IMR-90 (cell line): ENCODE measurements around the gene CKS1B. TPM values are rescaled to one million over a fixed set of nuclear protein-coding genes. Genes with fewer than 3 reads are reported as not detected.

Source experiments
- ATAC-seq: fragments of 200-7000 bp; cut with Tn5 transposase; 2 replicates; pipeline ENCODE4 v1.9.1; 2020; ENCODE audit warnings: low read depth, mild to moderate bottlenecking, moderate library complexity
- BruUV-seq: library from RNA; stranded (reverse); fragments of 400-500 nt; replicated peaks from 2 replicates; lab custom pipeline; 2021; lab: Mats Ljungman, UMichigan
- CTCF ChIA-PET: fragments of 300-600 bp; formaldehyde crosslinking; extraction: SDS; loops from one replicate; lab custom pipeline; 2021; ENCODE audit warnings: antibody characterized with exemption; lab: Yijun Ruan, JAX
- POLR2A ChIA-PET: fragments of 300-600 bp; sonication (Branson Sonifier 250); formaldehyde crosslinking; loops from one replicate; lab custom pipeline; 2022; ENCODE audit warnings: antibody characterized with exemption; ENCODE audit not compliant: unreplicated experiment; lab: Charles Lee
- DNase-seq: peaks from one replicate; pipeline ENCODE4 v3.0.0; 2013
- H2AFZ ChIP-seq: replicated peaks from 2 replicates; pipeline ENCODE3; 2013; ENCODE audit warnings: low read length, mild to moderate bottlenecking; ENCODE audit not compliant: poor library complexity
- H2AK5ac ChIP-seq: 2 replicates; pipeline ENCODE4 v1.6.1; 2013; ENCODE audit warnings: low read depth, low read length, inconsistent platforms
- H2AK9ac ChIP-seq: replicated peaks from 2 replicates; pipeline ENCODE3; 2013; ENCODE audit warnings: mild to moderate bottlenecking, low read depth, low read length, moderate library complexity; ENCODE audit not compliant: poor library complexity
- H2BK120ac ChIP-seq: 2 replicates; pipeline ENCODE4 v1.6.1; 2013; ENCODE audit warnings: low read depth, low read length, inconsistent platforms
- H2BK15ac ChIP-seq: 3 replicates; pipeline ENCODE4 v1.6.1; 2013; ENCODE audit warnings: low read depth, low read length, inconsistent platforms
- H2BK20ac ChIP-seq: 2 replicates; pipeline ENCODE4 v1.6.1; 2013; ENCODE audit warnings: low read depth, mild to moderate bottlenecking, inconsistent platforms, low read length, moderate library complexity
- H2BK5ac ChIP-seq: 2 replicates; pipeline ENCODE4 v1.6.1; 2013; ENCODE audit warnings: mild to moderate bottlenecking, low read depth, low read length, inconsistent platforms; ENCODE audit not compliant: poor library complexity, severe bottlenecking
- H3K14ac ChIP-seq: replicated peaks from 2 replicates; pipeline ENCODE4 v1.6.1; 2013; ENCODE audit warnings: low read depth, low read length, inconsistent platforms
- H3K18ac ChIP-seq: 2 replicates; pipeline ENCODE4 v1.6.1; 2013; ENCODE audit warnings: low read depth, low read length, control low read depth
- H3K23ac ChIP-seq: 2 replicates; pipeline ENCODE4 v1.6.1; 2013; ENCODE audit warnings: low read depth, low read length, inconsistent platforms
- H3K27ac ChIP-seq: 2 replicates; pipeline ENCODE4 v1.5.1; 2013; ENCODE audit warnings: mild to moderate bottlenecking, control low read depth, low read length; ENCODE audit not compliant: insufficient read depth
- H3K27me3 ChIP-seq: 2 replicates; pipeline ENCODE4 v1.6.1; 2013; ENCODE audit warnings: low read length; ENCODE audit not compliant: control insufficient read depth, insufficient read depth
- H3K36me3 ChIP-seq: 2 replicates; pipeline ENCODE4 v1.6.1; 2013; ENCODE audit warnings: low read length, mixed read lengths; ENCODE audit not compliant: control insufficient read depth, insufficient read depth
- H3K4ac ChIP-seq: 2 replicates; pipeline ENCODE4 v1.6.1; 2013; ENCODE audit warnings: low read depth, low read length, inconsistent platforms
- H3K4me1 ChIP-seq: 2 replicates; pipeline ENCODE4 v1.6.1; 2013; ENCODE audit warnings: low read length, mixed read lengths; ENCODE audit not compliant: control insufficient read depth, insufficient read depth
- H3K4me2 ChIP-seq: 2 replicates; pipeline ENCODE4 v1.6.1; 2013; ENCODE audit warnings: low read depth, mild to moderate bottlenecking, control low read depth, low read length, moderate library complexity
- H3K4me3 ChIP-seq: 2 replicates; pipeline ENCODE4 v1.5.1; 2013; ENCODE audit warnings: low read depth, mild to moderate bottlenecking, control low read depth, low read length, moderate library complexity; ENCODE audit not compliant: insufficient read depth
- H3K56ac ChIP-seq: 2 replicates; pipeline ENCODE4 v1.6.1; 2013; ENCODE audit warnings: low read length, inconsistent platforms; ENCODE audit not compliant: insufficient read depth; ENCODE audit errors: extremely low read depth
- H3K79me1 ChIP-seq, 2 experiments: 2 replicates each; pipeline ENCODE4 v1.6.1; 2013; ENCODE audit warnings: low read length in 2 of 2, inconsistent platforms in 1 of 2, low read depth in 1 of 2
- H3K9ac ChIP-seq: 2 replicates; pipeline ENCODE4 v1.6.1; 2013; ENCODE audit warnings: low read depth, low read length, control low read depth
- H3K9me1 ChIP-seq: 2 replicates; pipeline ENCODE4 v1.6.1; 2013; ENCODE audit warnings: low read length, inconsistent platforms; ENCODE audit not compliant: insufficient read depth
- H3K9me3 ChIP-seq: 2 replicates; pipeline ENCODE4 v1.6.1; 2013; ENCODE audit warnings: low read length; ENCODE audit not compliant: control insufficient read depth, insufficient read depth
- H4K20me1 ChIP-seq: 2 replicates; pipeline ENCODE4 v1.6.1; 2013; ENCODE audit warnings: low read length, inconsistent platforms; ENCODE audit not compliant: insufficient read depth
- H4K5ac ChIP-seq: 2 replicates; pipeline ENCODE4 v1.6.1; 2013; ENCODE audit warnings: mild to moderate bottlenecking, low read depth, low read length, control low read depth
- H4K8ac ChIP-seq, 2 experiments: 2 replicates each; pipeline ENCODE4 v1.6.1; 2013; ENCODE audit warnings: low read depth in 2 of 2, low read length in 2 of 2, control low read depth in 1 of 2, inconsistent platforms in 1 of 2
- H4K91ac ChIP-seq: 2 replicates; pipeline ENCODE4 v1.6.1; 2013; ENCODE audit warnings: low read depth, low read length, inconsistent platforms; ENCODE audit not compliant: insufficient read depth
- CEBPB ChIP-seq: IDR thresholded peaks from 2 replicates; pipeline ENCODE4 v1.6.1; 2012; ENCODE audit warnings: low read depth, low read length, improper control_type of control experiment
- CHD1 ChIP-seq: IDR thresholded peaks from 2 replicates; pipeline ENCODE4 v1.6.1; 2012; ENCODE audit warnings: low read depth, low read length, improper control_type of control experiment
- CTCF ChIP-seq: conservative IDR thresholded peaks from 2 replicates; pipeline ENCODE4 v1.5.1; 2012; ENCODE audit warnings: mild to moderate bottlenecking, low read depth, low read length, improper control_type of control experiment
- ELK1 ChIP-seq: fragments of 150-350 bp; IDR thresholded peaks from 2 replicates; pipeline ENCODE4 v1.6.1; 2016; ENCODE audit warnings: low read depth, mild to moderate bottlenecking, low read length, moderate library complexity, borderline replicate concordance
- MAFK ChIP-seq: IDR thresholded peaks from 2 replicates; pipeline ENCODE4 v1.6.1; 2012; ENCODE audit warnings: low read depth, low read length, improper control_type of control experiment
- NFE2L2 ChIP-seq: fragments of 150-350 bp; IDR thresholded peaks from 2 replicates; pipeline ENCODE4 v1.6.1; 2016; ENCODE audit warnings: low read depth, mild to moderate bottlenecking, low read length
- POLR2A ChIP-seq: IDR thresholded peaks from 2 replicates; pipeline ENCODE4 v1.6.1; 2012; ENCODE audit warnings: mild to moderate bottlenecking, low read depth, low read length
- RCOR1 ChIP-seq: IDR thresholded peaks from 2 replicates; pipeline ENCODE4 v1.6.1; 2012; ENCODE audit warnings: mild to moderate bottlenecking, low read length, improper control_type of control experiment; ENCODE audit not compliant: insufficient replicate concordance
- SMC3 ChIP-seq: fragments of 150-350 bp; IDR thresholded peaks from 2 replicates; pipeline ENCODE4 v1.6.1; 2016; ENCODE audit warnings: low read depth, mild to moderate bottlenecking, antibody characterized with exemption, low read length, moderate library complexity
- WGBS, 2 experiments: methylation state at CpG; one replicate each; pipeline versions ENCODE4 v1.1.5 to v1.1.7; 2013; ENCODE audit warnings: missing lambda C conversion rate in 2 of 2; ENCODE audit not compliant: insufficient read length in 1 of 2; ENCODE audit errors: extremely low coverage in 2 of 2; 5-methylcytosine and 5-hydroxymethylcytosine counted together
- dilution Hi-C: fragments of 300-500 bp; cut with HindIII; formaldehyde crosslinking; loops from one replicate; pipeline ENCODE4 v1.14.3; 2018; ENCODE audit warnings: low sequenced_read_pairs; ENCODE audit not compliant: unreplicated experiment
- in situ Hi-C: fragments of 300-500 bp; cut with MboI; formaldehyde crosslinking; loops from 3 replicates; pipeline ENCODE4 v1.14.3; 2019; ENCODE audit warnings: low sequenced_read_pairs, inconsistent platforms, mixed read lengths
- intact Hi-C: fragments of 100-400 bp; cut with micrococcal nuclease; formaldehyde crosslinking; loops from 2 replicates; pipeline ENCODE4 v1.10.0; 2022
- polyA plus RNA-seq, 3 experiments: library from polyadenylated mRNA; depleted of rRNA; stranded (reverse); fragments of >200 nt; gene quantifications; 2 replicates each; pipeline ENCODE4 v1.2.3, GENCODE V29; 2012; ENCODE audit warnings: low replicate concordance in 1 of 3
- total RNA-seq: library from RNA; depleted of rRNA; stranded (reverse); fragments of >200 nt; gene quantifications from 2 replicates; pipeline ENCODE4 v1.2.3, GENCODE V29; 2012

The CKS1B gene
- total and polyA plus RNA-seq, 2 of the 4 experiments (the other 2 are of a cell fraction) = 140 to 195 TPM

- Histone ChIP-seq H3K18ac (no peak overlapping the region), H3K9ac (no peak overlapping the region), H3K4me3 (no peak overlapping the region), H3K23ac (no peak overlapping the region), H3K4ac (no peak overlapping the region), H4K20me1 (peaks cover 13% of the 10 kb centered on the region), H2AK9ac (no peak overlapping the region), H2BK120ac (no peak overlapping the region), H2AK5ac (no peak overlapping the region), H3K14ac (no peak overlapping the region), H4K8ac (no peak overlapping the region), H2BK15ac (no peak overlapping the region), H2BK5ac (no peak overlapping the region), H3K36me3 (peaks cover 25% of the 10 kb centered on the region), H3K4me2 (no peak overlapping the region), H3K9me1 (peaks cover 8% of the 10 kb centered on the region), H3K79me1 (peaks cover 19 to 62% of the 10 kb centered on the region in 2 experiments; a peak in 3 of 4 replicates), H3K56ac (no peak overlapping the region), H3K27ac (no peak overlapping the region), H3K9me3 (no peaks in the 10 kb centered on the region), H4K91ac (no peak overlapping the region), H3K4me1 (peaks cover 18% of the 10 kb centered on the region), H2AFZ (no peak overlapping the region), H3K27me3 (no peaks in the 10 kb centered on the region), H4K5ac (no peak overlapping the region), H2BK20ac (no peak overlapping the region)
- no peak for TF ChIP-seq CHD1
- no peak for TF ChIP-seq NFE2L2
- TF ChIP-seq SMC3 = no peak
- no peak for TF ChIP-seq ELK1
- TF ChIP-seq MAFK = no peak
- TF ChIP-seq RCOR1 = no peak
- TF ChIP-seq POLR2A = no peak
- TF ChIP-seq CEBPB = no peak
- no peak for TF ChIP-seq CTCF
- ChIA-PET CTCF (no interaction called here), POLR2A (no interaction called here)
- 93% methylated on average over 5 of the region's 16 CpGs; no CpG with 5 or more reads in 1 of the 2 experiments for WGBS, 2 experiments
- dilution Hi-C loops = no loop called here
- in situ Hi-C loops = loop anchor here (10.0 kb wide), 1 partner anchor 96 kb away; the partner anchor contains the start of gene ADAM15
- ATAC-seq (no peak), DNase-seq (no peak)
- BruUV-seq = no TSS peak
- intact Hi-C loops = loop anchor here (5.0 kb wide), 1 partner anchor 103 kb away; the partner anchor contains the start of gene EFNA4
These were observed 15.6 kb upstream of the CKS1B start for GRCh38 chr1:154958681-154959425.
